MM.1S (cell line): Measurements from ENCODE around the gene YTHDF2.

Experiments
- CTCF ChIP-seq: fragments of 300-600 bp; sonication (generic); IDR thresholded peaks from 2 replicates; pipeline ENCODE4 v1.5.1; 2016; ENCODE audit warnings: antibody characterized with exemption, low read length, mixed read lengths
- EZH2phosphoT487 ChIP-seq: fragments of 300-600 bp; sonication (generic); IDR thresholded peaks from 2 replicates; pipeline ENCODE4 v1.6.1; 2018; ENCODE audit warnings: antibody characterized with exemption, low read length

GRCh38 chr1:28720376-28720775 lies 16.4 kb upstream of the YTHDF2 start:
- TF ChIP-seq EZH2phosphoT487 (no peak), CTCF (no peak)
